WERI-Rb-1 (cell line): ENCODE data around the gene NFYC.

Source experiments
- DNase-seq: peaks from one replicate; pipeline ENCODE4 v3.0.0-alpha.2; 2020
- H3K27ac ChIP-seq: fragments of 250-450 bp; sonication (Bioruptor Pico); 2 replicates; pipeline ENCODE4 v1.5.1; 2020; ENCODE audit warnings: mild to moderate bottlenecking, moderate library complexity
- H3K27me3 ChIP-seq: fragments of 250-450 bp; sonication (Bioruptor Pico); 2 replicates; pipeline ENCODE4 v1.5.1; 2021; ENCODE audit warnings: mild to moderate bottlenecking, low read depth, moderate library complexity; ENCODE audit not compliant: insufficient read depth, severe bottlenecking
- H3K36me3 ChIP-seq: fragments of 250-450 bp; sonication (Bioruptor Pico); 2 replicates; pipeline ENCODE4 v1.5.1; 2020; ENCODE audit warnings: mild to moderate bottlenecking, moderate library complexity
- H3K4me3 ChIP-seq: 2 replicates; pipeline ENCODE4 v1.5.1; 2011; ENCODE audit warnings: low read depth, mild to moderate bottlenecking, control low read depth, low read length
- H3K9me3 ChIP-seq: fragments of 250-450 bp; sonication (Bioruptor Pico); 2 replicates; pipeline ENCODE4 v1.5.1; 2021; ENCODE audit warnings: mild to moderate bottlenecking, moderate library complexity; ENCODE audit not compliant: severe bottlenecking
- TF ChIP-seq, protein P1 (sequence below): IDR thresholded peaks from 2 replicates; pipeline ENCODE4 v1.5.1; 2011; ENCODE audit warnings: low read depth, mild to moderate bottlenecking, control low read depth, inconsistent platforms, low read length

Gene NFYC

DNA sequence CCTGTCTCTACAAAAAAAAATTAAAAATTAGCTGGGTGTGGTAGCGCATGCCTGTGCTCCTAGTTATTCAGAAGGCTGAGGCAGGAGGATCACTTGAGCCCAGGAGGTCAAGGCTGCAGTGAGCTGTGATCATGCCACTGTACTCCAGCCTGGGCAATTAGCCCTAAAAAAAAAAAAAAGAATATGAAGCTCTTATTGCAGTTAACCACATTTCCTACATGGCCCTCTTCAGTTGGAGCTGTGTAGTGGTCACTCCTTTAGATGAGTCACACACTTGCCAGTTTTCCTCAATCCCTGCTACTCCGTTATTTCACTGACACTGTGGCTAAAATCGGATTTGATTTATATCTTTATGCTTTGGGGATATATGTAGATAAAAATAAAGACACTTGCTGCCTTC lies 11.8 kb downstream of the NFYC start:
- Histone ChIP-seq H3K27ac (no peak overlapping the region), H3K36me3 (no peaks in the 10 kb centered on the region), H3K27me3 (no peaks in the 10 kb centered on the region), H3K9me3 (no peaks in the 10 kb centered on the region), H3K4me3 (no peak overlapping the region)
- DNase-seq: no peak
- TF ChIP-seq, protein P1, sequence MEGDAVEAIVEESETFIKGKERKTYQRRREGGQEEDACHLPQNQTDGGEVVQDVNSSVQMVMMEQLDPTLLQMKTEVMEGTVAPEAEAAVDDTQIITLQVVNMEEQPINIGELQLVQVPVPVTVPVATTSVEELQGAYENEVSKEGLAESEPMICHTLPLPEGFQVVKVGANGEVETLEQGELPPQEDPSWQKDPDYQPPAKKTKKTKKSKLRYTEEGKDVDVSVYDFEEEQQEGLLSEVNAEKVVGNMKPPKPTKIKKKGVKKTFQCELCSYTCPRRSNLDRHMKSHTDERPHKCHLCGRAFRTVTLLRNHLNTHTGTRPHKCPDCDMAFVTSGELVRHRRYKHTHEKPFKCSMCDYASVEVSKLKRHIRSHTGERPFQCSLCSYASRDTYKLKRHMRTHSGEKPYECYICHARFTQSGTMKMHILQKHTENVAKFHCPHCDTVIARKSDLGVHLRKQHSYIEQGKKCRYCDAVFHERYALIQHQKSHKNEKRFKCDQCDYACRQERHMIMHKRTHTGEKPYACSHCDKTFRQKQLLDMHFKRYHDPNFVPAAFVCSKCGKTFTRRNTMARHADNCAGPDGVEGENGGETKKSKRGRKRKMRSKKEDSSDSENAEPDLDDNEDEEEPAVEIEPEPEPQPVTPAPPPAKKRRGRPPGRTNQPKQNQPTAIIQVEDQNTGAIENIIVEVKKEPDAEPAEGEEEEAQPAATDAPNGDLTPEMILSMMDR: no peak

DNA sequence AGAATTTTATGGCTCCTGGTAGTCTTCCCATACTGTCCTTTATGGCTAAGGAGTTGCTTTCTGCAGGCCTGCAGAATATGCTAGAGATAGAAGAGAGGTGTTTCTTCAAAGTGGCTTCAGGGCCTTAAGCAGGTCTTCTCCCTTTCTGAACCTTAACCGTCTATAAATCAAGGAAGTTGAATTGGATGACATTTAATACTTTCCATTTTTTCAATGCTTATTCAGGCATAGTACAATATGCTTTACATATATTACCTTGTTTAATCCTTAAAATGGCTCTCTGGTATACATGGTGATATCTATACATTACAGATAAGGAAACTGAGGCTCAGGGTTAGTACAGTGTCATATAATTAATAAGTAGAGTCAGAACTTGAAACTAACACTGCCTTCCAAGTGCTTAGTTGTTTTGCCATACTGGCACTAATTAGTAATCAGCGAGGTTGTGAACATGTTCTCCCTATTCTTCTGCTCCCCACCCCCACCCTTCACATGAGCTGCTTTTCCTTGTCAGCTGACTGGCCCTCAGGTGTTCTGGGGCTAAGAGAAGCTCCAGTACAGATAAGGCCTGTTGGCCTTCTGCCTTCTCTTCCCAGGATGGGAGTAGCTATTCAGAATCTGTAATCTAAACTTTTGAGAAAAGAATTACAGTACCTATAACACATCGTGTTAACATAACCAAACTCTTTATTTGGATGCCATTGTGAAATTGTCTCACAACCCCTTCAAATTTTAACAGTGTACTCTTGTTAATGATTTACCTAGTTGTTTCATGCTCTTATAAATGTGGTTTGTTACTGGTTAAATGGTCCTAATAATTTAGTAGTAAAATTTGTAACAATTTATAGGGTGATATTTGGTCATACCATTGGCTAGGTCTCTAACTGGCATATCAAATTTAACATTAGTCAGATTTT lies 13.6 kb downstream of the NFYC start:
- Histone ChIP-seq H3K27ac (no peak overlapping the region), H3K27me3 (no peaks in the 10 kb centered on the region), H3K36me3 (no peaks in the 10 kb centered on the region), H3K4me3 (no peak overlapping the region), H3K9me3 (no peaks in the 10 kb centered on the region)
- TF ChIP-seq, protein P1: no peak
- DNase-seq: no peak

DNA sequence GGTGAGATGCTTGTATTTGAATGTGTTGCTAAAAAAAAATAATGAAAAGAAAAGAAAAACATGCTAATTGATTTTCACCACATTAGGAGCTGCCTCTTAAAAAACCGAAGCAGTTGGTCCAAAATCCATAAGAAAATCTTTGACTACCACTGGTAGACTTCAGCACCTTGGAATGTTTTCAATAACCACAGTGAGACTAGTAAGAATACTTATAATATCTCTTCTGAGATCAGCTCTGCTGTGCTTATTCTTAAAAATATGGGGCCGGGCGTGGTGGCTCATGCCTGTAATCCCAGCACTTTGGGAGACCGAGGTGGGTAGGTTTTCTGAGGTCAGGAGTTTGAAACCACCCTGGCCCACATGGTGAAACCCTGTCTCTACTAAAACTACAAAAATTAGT lies 15.1 kb downstream of the NFYC start:
- Histone ChIP-seq H3K27ac (no peak overlapping the region), H3K27me3 (no peaks in the 10 kb centered on the region), H3K4me3 (no peak overlapping the region), H3K36me3 (no peaks in the 10 kb centered on the region), H3K9me3 (no peaks in the 10 kb centered on the region)
- TF ChIP-seq, protein P1: no peak
- no peak for DNase-seq

DNA sequence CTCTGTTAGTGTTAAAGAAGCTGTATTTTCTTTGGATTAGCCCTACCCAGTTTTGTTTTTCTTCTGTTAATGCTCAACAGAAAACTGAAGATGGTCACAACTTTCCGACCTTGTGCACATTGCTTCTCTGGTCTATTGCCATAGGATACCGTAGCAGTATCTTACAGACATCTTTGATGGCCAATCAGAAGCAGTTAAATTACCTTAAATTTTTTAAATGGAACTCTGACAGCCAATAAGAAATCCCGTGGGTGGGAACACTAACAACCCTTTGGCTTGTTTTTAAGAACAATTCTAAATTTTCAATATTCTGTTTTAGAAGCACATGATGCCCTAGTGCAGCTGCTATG lies 17.2 kb downstream of the NFYC start:
- no peak for DNase-seq
- Histone ChIP-seq H3K9me3 (no peaks in the 10 kb centered on the region), H3K4me3 (no peak overlapping the region), H3K27ac (no peak overlapping the region), H3K27me3 (no peaks in the 10 kb centered on the region), H3K36me3 (no peaks in the 10 kb centered on the region)
- TF ChIP-seq, protein P1: no peak

DNA sequence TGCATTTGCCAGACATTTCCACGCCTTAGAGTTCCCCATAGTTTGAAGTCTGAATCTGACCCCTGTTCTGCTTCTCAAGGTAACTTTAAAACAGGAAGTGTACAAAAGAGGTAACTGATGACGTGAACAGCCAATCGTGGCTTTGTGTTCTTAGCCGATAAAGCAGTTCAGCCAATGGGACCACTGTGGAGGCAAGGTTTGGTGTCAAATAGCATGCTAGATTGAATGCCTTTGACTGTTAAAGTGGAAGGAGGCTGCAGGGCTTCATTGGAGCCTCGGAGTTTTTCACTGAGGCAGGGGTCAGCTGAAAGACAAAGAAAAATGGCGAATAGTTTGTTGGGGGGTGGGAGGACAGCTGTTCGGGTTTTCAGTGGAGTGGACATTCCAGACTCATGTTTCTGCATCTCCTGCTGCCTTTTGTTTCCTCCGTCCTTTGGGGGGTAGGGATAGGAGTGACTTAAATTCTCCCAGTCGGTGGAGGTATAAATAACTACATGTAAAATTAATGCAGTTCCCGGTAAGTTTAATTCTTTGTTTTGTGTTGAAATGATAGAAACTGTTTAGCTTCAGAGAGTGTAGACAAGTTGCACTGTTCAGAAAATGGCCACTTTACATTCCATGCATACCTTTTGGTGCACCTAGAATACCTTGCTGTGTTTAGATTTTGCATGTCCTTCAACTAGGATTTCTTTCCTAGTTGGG lies 17.7 kb downstream of the NFYC start:
- Histone ChIP-seq H3K4me3 (no peak overlapping the region), H3K9me3 (no peaks in the 10 kb centered on the region), H3K27ac (no peak overlapping the region), H3K27me3 (no peaks in the 10 kb centered on the region), H3K36me3 (no peaks in the 10 kb centered on the region)
- TF ChIP-seq, protein P1: no peak
- DNase-seq: no peak
